HG03342 (cell line): ENCODE results near the gene LTBP2.

Source experiments
- ATAC-seq: cut with Tn5 transposase; IDR thresholded peaks from one replicate; pipeline ENCODE4 v1.9.1; 2021; ENCODE audit warnings: mild to moderate bottlenecking, moderate library complexity; ENCODE audit not compliant: unreplicated experiment

The LTBP2 gene

GRCh38 chr14:74510959-74511409 lies 101.1 kb downstream of the LTBP2 start:
- ATAC-seq, result no peak

GRCh38 chr14:74510223-74510931 lies 101.7 kb downstream of the LTBP2 start:
- ATAC-seq, result no peak

- no peak for ATAC-seq
These were observed 102.3 kb downstream of the LTBP2 start for GRCh38 chr14:74509587-74510222.

- ATAC-seq, result no peak
These were observed 103.1 kb downstream of the LTBP2 start for GRCh38 chr14:74508844-74509428.

- no peak for ATAC-seq
These were observed 103.7 kb downstream of the LTBP2 start for GRCh38 chr14:74508292-74508731.

GRCh38 chr14:74507840-74508239 lies 104.2 kb downstream of the LTBP2 start:
- ATAC-seq, result no peak

GRCh38 chr14:74507085-74507484 lies 105.0 kb downstream of the LTBP2 start:
- ATAC-seq, result no peak

GRCh38 chr14:74506411-74506851 lies 105.6 kb downstream of the LTBP2 start:
- no peak for ATAC-seq

- ATAC-seq, result no peak
These were observed 106.2 kb downstream of the LTBP2 start for GRCh38 chr14:74505831-74506230.

- no peak for ATAC-seq
These were observed 106.9 kb downstream of the LTBP2 start for GRCh38 chr14:74504874-74505720.

GRCh38 chr14:74504412-74504811 lies 107.6 kb downstream of the LTBP2 start:
- ATAC-seq, result no peak

- ATAC-seq, result no peak
These were observed 108.1 kb downstream of the LTBP2 start for GRCh38 chr14:74503938-74504335.

- ATAC-seq, result no peak
These were observed 108.6 kb downstream of the LTBP2 start for GRCh38 chr14:74503291-74503937.

GRCh38 chr14:74502236-74503019 lies 109.6 kb downstream of the LTBP2 start:
- no peak for ATAC-seq

- no peak for ATAC-seq
These were observed 110.3 kb downstream of the LTBP2 start for GRCh38 chr14:74501691-74502090.

- ATAC-seq, result no peak
These were observed 110.9 kb downstream of the LTBP2 start for GRCh38 chr14:74501135-74501614.

- ATAC-seq, result no peak
These were observed 111.5 kb downstream of the LTBP2 start for GRCh38 chr14:74500417-74501134.

- ATAC-seq, result no peak
These were observed 116.7 kb downstream of the LTBP2 start for GRCh38 chr14:74495356-74495755.
